Measurements from ENCODE around the gene PPM1H.

The PPM1H gene

DNA sequence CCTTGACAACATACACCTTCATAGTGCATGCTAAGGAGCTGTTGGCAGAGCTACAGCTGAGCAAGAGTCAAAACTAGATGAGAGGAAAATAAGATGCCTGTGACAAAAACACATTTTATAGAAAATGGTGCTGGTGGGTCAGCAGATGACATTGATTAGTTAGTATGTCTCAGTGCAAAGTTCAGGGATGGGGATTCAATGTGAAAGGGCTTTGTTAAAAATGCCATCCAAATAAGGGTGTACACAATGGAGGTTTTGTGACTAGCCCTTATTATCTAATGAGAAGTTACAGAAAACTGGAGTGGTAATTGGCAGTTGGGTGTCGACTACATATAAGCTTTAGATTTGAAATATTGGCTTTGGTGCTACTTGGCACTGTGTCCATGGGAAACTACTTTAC lies 299.3 kb downstream of the PPM1H start:
- H3K27ac Mint-ChIP-seq = no peak overlapping the region
- peaks cover 37% of the 10 kb centered on the region for H3K27me3 Mint-ChIP-seq
- peaks cover 27% of the 10 kb centered on the region for H3K4me1 Mint-ChIP-seq (ENCODE audit: low read depth)
- H3K9me3 Mint-ChIP-seq = no peaks in the 10 kb centered on the region
- no peak overlapping the region for H3K4me3 Mint-ChIP-seq
- intact Hi-C loops (cut with micrococcal nuclease) = no loop called here
- no peaks in the 10 kb centered on the region for H3K36me3 Mint-ChIP-seq (ENCODE audit: low read depth)

DNA sequence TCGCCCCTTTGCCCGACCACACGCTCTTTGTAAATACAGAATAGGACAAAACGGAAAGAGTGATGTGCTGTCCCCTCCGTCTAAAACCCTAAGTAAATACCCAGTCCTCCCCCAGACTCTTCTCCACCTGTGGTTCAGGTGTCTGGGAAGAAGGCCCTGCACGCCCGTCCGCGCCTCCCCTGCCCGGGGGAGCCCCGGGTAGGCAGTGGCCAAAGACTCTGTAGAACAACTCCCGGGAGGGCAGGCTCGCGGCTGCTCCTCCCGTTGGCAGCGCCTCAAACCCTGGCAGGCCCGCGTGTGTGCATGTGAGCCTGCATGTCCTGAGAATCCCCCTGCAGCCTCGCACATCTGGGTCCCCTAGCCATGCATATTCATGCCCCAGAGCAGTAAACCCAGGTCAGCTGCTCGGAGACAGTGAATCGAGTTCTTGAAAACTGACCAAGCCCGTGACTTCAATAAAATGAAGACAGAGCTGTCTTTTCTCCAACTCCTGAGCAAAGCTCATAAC lies 302.5 kb downstream of the PPM1H start:
- peak overlapping the region; percentile 68 for H3K27ac Mint-ChIP-seq

DNA sequence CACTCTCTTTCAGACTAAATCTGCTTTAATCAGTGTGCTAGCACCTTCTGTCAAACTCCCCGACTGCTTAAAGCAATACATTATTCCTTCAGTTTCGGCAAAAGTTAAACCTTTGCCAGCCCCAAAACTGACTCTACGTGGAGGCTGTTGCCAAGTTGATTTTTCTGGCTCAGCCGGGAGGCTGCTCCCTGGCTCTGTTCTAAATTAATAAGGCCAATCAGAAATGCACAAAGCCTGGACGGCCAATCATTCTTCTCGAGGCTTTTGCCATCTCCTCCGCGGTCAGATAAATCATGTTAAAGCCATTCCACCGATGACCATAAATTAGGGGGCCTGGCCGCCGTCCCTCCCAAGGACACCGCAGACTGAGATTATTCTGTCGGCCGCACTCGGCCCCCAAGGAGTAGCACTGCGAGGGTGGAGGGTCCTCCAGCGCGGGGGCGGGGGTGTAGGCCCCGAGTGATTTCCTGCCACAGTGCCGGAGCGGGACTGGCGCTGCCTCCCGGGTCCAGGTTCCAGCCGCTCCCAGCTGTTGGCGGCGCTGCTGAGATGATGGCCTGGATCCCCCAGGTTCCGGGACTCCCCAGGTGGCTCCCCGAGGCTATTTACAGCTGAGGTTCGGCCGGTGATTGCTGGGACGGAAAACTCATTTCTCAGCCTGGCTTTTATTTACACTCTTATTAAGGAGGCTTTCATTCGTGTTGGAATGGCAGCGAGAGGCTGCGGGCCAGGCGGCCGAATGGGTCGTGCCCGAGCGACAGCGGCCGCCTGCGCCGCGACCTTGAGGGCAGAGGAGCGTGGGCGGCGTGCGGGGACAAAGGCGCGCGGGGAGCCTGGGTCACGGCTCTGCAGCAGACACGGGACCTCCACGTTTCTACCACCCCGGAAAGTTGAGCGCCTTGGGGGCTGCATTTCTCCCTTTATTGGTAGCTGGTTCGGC lies 303.2 kb downstream of the PPM1H start:
- intact Hi-C loops (cut with micrococcal nuclease) = no loop called here
- peak overlapping the region; percentile 68 for H3K27ac Mint-ChIP-seq
- H3K36me3 Mint-ChIP-seq (ENCODE audit: low read depth) = no peaks in the 10 kb centered on the region
- H3K4me3 Mint-ChIP-seq = peak overlapping the region; percentile 84
- peaks cover 23% of the 10 kb centered on the region for H3K4me1 Mint-ChIP-seq (ENCODE audit: low read depth)
- peaks cover 57% of the 10 kb centered on the region for H3K27me3 Mint-ChIP-seq
- no peaks in the 10 kb centered on the region for H3K9me3 Mint-ChIP-seq

More for the DNA sequence above, 302.5 kb downstream of the PPM1H start:
- Mint-ChIP-seq H3K4me1 (ENCODE audit: low read depth) (peaks cover 23% of the 10 kb centered on the region), H3K36me3 (ENCODE audit: low read depth) (no peaks in the 10 kb centered on the region), H3K9me3 (no peaks in the 10 kb centered on the region), H3K4me3 (peak overlapping the region; percentile 84), H3K27me3 (peaks cover 57% of the 10 kb centered on the region)
- intact Hi-C loops (cut with micrococcal nuclease) = no loop called here

DNA sequence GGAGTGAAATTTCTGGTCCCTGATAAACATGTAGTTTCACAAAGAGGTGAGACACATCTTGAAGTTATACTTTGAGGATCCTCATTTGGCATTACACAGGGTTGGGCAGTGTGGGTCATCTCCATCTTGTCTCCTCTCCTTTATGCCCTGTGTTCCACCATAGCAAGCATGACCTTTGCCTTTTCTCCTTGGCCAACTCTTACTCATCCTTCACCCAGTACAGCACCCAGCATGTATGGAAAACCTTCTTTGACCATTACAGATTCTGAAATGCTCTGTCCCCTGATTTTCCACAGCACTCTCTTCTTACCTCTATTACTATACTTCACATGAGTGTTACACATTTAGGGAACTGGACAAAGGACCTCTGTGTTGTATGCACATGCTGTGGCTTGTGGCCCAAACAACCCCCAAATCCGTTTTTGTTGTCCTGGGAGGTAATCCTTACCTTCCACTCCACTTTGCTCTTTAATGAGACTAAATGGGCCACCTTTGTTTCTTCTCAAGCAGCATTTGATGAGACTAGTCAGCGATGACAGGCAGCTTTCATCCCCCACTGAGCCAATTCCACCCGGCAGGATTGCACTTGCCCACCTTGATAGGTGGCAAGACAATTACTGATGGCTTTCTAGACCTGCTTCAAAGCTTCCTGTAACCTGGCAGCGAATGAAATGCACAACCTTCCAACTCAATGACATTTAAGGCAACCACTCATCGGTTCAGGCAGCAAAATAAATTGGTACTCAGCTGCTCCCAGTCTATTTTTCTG lies 304.8 kb downstream of the PPM1H start:
- intact Hi-C loops (cut with micrococcal nuclease) = no loop called here
- peaks cover 36% of the 10 kb centered on the region for H3K4me1 Mint-ChIP-seq (ENCODE audit: low read depth)
- H3K27me3 Mint-ChIP-seq = peaks cover 57% of the 10 kb centered on the region
- H3K9me3 Mint-ChIP-seq = no peaks in the 10 kb centered on the region
- H3K36me3 Mint-ChIP-seq (ENCODE audit: low read depth) = no peaks in the 10 kb centered on the region
- H3K27ac Mint-ChIP-seq = no peak overlapping the region
- H3K4me3 Mint-ChIP-seq = no peak overlapping the region

DNA sequence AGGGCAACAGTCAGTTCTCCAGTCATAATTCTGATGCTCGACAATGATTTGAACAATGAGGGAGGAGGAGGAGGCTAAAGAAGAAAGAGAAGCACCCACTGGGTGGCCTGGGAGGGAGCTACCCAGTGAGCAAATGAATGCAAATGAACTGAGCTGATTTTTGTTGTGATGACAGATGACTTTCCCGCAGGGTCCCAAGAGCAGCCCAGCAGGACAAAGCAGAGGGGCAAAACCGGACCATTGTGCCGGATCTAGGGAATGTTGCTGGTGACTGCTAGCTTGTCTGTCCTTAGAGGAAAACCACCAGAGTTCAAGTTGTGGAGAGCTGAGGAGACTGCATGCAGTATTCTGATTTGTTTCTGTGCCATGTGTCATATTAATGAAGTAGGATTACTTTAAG lies 305.5 kb downstream of the PPM1H start:
- peaks cover 53% of the 10 kb centered on the region for H3K27me3 Mint-ChIP-seq
- no peaks in the 10 kb centered on the region for H3K36me3 Mint-ChIP-seq (ENCODE audit: low read depth)
- H3K27ac Mint-ChIP-seq = no peak overlapping the region

DNA sequence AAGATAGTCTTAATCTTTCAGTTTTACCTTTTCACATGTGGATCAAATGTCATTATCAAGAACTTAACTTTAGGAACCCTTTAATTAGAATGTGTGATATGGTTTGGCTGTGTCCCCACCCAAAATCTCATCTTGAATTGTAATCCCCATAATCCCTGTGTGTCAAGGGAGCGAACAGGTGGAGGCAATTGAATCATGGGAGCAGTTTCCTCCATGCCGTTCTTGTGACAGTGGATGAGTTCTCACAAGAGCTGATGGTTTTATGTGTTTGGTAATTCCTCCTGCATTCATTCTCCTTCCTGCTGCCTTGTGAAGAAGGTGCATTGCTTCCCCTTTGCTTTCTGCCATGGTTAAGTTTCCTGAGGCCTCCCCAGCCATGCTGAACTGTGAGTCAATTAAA lies 307.8 kb downstream of the PPM1H start:
- Mint-ChIP-seq H3K36me3 (ENCODE audit: low read depth) (no peaks in the 10 kb centered on the region), H3K27ac (no peak overlapping the region), H3K4me1 (ENCODE audit: low read depth) (peaks cover 30% of the 10 kb centered on the region), H3K4me3 (no peak overlapping the region), H3K9me3 (no peaks in the 10 kb centered on the region), H3K27me3 (peaks cover 31% of the 10 kb centered on the region)
- intact Hi-C loops (cut with micrococcal nuclease) = no loop called here

More for the DNA sequence above, 305.5 kb downstream of the PPM1H start:
- H3K9me3 Mint-ChIP-seq = no peaks in the 10 kb centered on the region
- peaks cover 40% of the 10 kb centered on the region for H3K4me1 Mint-ChIP-seq (ENCODE audit: low read depth)
- intact Hi-C loops (cut with micrococcal nuclease) = no loop called here
- H3K4me3 Mint-ChIP-seq = no peak overlapping the region

DNA sequence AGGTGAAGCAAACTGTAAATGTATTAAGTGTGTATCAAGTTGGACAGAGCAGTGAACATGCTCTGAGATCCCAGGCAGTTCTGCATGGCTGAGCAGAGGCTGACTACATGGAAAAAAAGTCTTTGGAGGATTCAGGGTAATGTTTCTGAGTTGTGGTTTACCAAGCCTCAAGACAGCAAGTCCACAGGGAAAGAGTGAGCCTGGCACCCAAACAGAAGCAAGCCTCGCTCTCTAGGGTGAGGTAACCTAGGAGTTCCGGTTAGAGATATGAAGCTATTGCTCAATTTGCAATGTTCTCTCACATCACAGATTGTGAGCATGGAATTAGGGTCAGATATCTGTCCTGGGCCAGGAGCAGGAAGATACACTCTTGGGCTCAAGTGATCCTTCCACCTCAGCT lies 309.7 kb downstream of the PPM1H start:
- no peak overlapping the region for H3K27ac Mint-ChIP-seq
- no peak overlapping the region for H3K4me3 Mint-ChIP-seq
- no peaks in the 10 kb centered on the region for H3K9me3 Mint-ChIP-seq
- no peaks in the 10 kb centered on the region for H3K36me3 Mint-ChIP-seq (ENCODE audit: low read depth)
- intact Hi-C loops (cut with micrococcal nuclease) = no loop called here
- peaks cover 16% of the 10 kb centered on the region for H3K27me3 Mint-ChIP-seq
- H3K4me1 Mint-ChIP-seq (ENCODE audit: low read depth) = peaks cover 17% of the 10 kb centered on the region

DNA sequence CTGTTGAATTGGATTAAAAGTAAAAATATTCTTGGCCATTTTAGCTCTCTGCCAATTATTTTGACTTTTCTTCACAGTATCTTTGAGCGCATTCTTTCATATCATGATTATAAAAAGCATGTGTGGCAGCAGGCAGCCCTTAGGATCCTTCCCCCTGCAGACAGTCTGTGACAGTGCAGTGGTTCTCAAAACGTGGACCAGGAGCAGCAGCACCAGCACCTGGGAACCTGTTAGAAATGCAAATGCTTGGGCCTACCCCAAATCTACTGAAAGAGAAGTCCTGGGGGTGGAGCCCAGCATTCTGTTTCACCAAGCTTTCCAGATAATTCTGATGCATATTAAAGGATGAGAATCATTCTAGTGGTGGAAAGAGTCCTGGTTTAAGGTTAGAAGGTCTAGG lies 312.8 kb downstream of the PPM1H start:
- Mint-ChIP-seq H3K36me3 (ENCODE audit: low read depth) (no peaks in the 10 kb centered on the region), H3K27ac (no peak overlapping the region), H3K4me1 (ENCODE audit: low read depth) (peaks cover 17% of the 10 kb centered on the region), H3K4me3 (no peak overlapping the region), H3K9me3 (no peaks in the 10 kb centered on the region), H3K27me3 (no peaks in the 10 kb centered on the region)
- intact Hi-C loops (cut with micrococcal nuclease) = no loop called here

DNA sequence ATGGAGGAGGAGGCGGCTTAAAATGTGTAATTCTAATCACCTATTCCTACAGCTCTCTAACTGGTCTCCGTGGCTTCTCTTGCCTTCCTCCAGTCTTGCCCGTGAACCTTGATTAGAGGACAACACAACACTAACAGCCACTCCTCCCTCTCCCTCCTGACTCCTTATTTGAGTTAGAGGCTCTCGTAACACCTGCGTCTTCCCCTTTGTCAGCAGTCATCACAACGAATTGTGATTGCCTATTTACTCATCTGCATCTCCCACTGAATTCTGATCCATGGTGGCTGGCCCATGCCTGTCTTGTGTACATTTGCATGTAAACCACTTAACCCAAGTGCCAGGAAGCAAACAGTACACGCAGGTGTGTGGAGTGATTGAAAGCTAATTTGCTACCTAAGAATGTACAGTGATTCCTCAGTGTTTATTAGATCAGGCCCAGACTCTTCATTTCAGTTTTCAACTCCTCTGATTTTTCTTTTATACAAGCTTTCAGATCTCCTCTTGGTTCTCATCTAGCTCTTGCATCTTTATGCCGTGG lies 313.8 kb downstream of the PPM1H start:
- Mint-ChIP-seq H3K27me3 (no peaks in the 10 kb centered on the region), H3K4me1 (ENCODE audit: low read depth) (peaks cover 12% of the 10 kb centered on the region), H3K27ac (no peak overlapping the region), H3K4me3 (no peak overlapping the region), H3K9me3 (no peaks in the 10 kb centered on the region), H3K36me3 (ENCODE audit: low read depth) (no peaks in the 10 kb centered on the region)
- intact Hi-C loops (cut with micrococcal nuclease) = no loop called here

DNA sequence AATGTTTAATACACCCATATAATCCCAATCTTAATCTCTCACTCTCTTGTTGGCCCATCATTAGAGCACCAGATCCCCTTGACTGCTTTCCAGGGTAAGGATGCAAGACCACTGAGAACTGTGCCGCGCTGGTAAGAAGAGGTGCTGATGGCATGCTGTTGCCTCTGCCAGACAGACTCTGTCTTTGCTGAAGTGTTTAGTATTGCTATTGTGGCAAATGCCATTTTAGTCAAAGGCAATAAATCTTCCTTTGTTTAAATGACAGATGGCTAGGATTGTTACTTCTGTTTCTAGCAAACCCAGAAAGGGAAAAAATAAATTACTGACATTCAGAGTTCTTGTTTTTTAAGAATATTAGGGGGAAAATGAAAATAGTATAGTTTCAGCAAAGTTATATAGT lies 316.0 kb downstream of the PPM1H start:
- Mint-ChIP-seq H3K4me1 (ENCODE audit: low read depth) (no peaks in the 10 kb centered on the region), H3K27ac (no peak overlapping the region), H3K27me3 (no peaks in the 10 kb centered on the region), H3K4me3 (no peak overlapping the region), H3K9me3 (no peaks in the 10 kb centered on the region), H3K36me3 (ENCODE audit: low read depth) (no peaks in the 10 kb centered on the region)
- intact Hi-C loops (cut with micrococcal nuclease) = no loop called here

DNA sequence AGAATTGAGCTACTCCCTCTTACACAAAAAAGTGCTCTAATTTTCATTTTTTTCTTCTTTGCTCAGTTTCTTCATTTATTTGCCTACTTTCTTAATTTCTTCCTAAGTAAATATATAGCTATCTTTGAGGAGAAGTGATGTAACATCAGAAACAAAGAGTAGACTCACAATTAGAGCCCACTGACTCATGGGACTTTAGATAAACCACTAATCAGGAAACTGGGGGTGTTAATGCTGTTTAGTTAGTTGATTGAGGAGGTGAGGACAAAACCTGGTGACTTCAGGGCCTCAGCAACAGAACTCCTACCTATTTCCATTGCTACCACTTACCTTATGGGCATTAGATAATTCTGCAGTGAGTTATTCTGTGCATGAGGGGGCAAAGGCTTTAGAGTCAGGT lies 316.6 kb downstream of the PPM1H start:
- intact Hi-C loops (cut with micrococcal nuclease) = no loop called here
- Mint-ChIP-seq H3K4me3 (no peak overlapping the region), H3K9me3 (no peaks in the 10 kb centered on the region), H3K27me3 (no peaks in the 10 kb centered on the region), H3K36me3 (ENCODE audit: low read depth) (no peaks in the 10 kb centered on the region), H3K4me1 (ENCODE audit: low read depth) (no peaks in the 10 kb centered on the region), H3K27ac (no peak overlapping the region)

DNA sequence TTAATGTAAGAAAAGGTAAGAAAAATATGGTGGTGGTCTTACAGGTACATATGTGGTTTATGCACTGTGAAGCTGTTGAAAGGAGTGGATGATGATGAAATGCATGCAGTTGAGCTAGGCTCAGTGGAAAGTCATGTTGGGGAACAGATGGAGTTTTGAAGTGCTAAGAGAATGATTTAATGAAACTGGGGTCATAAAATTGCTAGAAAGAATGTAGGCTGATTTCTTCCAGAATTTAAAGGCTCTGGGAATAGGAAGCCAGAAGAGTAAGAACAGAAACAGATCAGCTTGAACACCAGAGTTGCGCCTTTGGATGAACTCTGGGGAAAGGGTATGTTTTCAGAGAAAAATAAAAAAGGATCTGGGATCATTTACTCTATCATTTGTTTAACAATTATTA lies 321.9 kb downstream of the PPM1H start:
- H3K36me3 Mint-ChIP-seq (ENCODE audit: low read depth) = peaks cover 6% of the 10 kb centered on the region
- H3K4me3 Mint-ChIP-seq = no peak overlapping the region
- no peak overlapping the region for H3K27ac Mint-ChIP-seq
- H3K27me3 Mint-ChIP-seq = no peaks in the 10 kb centered on the region
- peaks cover 6% of the 10 kb centered on the region for H3K4me1 Mint-ChIP-seq (ENCODE audit: low read depth)
- intact Hi-C loops (cut with micrococcal nuclease) = no loop called here
- H3K9me3 Mint-ChIP-seq = no peaks in the 10 kb centered on the region

DNA sequence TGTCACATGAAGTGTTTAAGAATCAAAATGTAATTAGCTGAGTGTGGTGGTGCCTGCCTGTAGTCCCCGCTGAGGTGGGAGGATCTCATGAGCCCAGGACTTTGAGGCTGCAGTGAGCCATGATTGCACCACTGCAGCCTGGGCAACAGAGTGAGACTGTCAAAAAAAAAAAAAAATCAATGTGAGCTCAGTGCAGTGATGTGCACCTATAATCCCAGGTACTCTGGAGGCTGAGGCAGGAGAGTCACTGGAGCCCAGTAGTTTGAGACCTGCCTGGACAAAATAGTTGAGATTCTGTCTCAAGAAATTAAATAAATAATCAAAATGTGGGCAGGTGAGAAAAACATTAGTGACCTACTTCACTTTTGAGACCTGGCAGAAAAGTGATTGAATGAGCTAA lies 328.3 kb downstream of the PPM1H start:
- H3K9me3 Mint-ChIP-seq = no peaks in the 10 kb centered on the region
- H3K4me3 Mint-ChIP-seq = no peak overlapping the region
- peaks cover 24% of the 10 kb centered on the region for H3K4me1 Mint-ChIP-seq (ENCODE audit: low read depth)
- peaks cover 36% of the 10 kb centered on the region for H3K36me3 Mint-ChIP-seq (ENCODE audit: low read depth)
- H3K27ac Mint-ChIP-seq = no peak overlapping the region
- H3K27me3 Mint-ChIP-seq = no peaks in the 10 kb centered on the region
- intact Hi-C loops (cut with micrococcal nuclease) = loop anchor here (10.0 kb wide), 1 partner anchor 118 kb away; no protein-coding TSS in a partner anchor

DNA sequence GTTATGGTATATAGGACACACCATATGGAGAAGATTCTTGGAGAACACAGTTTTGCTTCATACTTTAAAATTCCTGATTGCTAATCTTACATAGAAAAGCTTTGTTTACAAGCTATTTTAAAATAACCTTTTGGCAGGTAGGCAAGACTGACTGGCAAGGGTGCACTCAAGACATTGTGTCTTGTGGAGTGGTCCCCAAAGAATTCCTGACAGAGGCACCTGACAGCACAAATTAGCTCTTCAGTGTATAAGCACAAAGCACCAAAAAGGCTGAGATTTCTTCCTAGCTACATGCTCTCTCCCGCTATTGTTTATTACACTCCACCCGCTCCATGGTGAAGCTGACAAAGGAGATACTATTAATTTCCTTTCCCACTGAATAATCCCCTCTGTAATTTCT lies 329.0 kb downstream of the PPM1H start:
- no peaks in the 10 kb centered on the region for H3K27me3 Mint-ChIP-seq
- H3K27ac Mint-ChIP-seq = no peak overlapping the region
- peaks cover 30% of the 10 kb centered on the region for H3K4me1 Mint-ChIP-seq (ENCODE audit: low read depth)
- H3K9me3 Mint-ChIP-seq = no peaks in the 10 kb centered on the region
- peaks cover 36% of the 10 kb centered on the region for H3K36me3 Mint-ChIP-seq (ENCODE audit: low read depth)
- H3K4me3 Mint-ChIP-seq = no peak overlapping the region
- intact Hi-C loops (cut with micrococcal nuclease) = loop anchor here (10.0 kb wide), 1 partner anchor 119 kb away; no protein-coding TSS in a partner anchor
